RWPE2 (cell line): ENCODE data around the gene TMEM131.
"Not testable (repeated sequence)": the region's sequence is repeated elsewhere in the genome, so short reads cannot be mapped to it uniquely, and the experiment has no call there.

Experiments used
- ATAC-seq: fragments of 200-7000 bp; cut with Tn5 transposase; 3 replicates; pipeline ENCODE4 v1.9.1; 2021; ENCODE audit warnings: low read depth
- DNase-seq: peaks from one replicate; pipeline ENCODE4 v3.0.0-alpha.2; 2020; ENCODE audit warnings: low spot score
- H3K27ac ChIP-seq: fragments of 450-650 bp; 2 replicates; pipeline ENCODE4 v1.5.1; 2017; ENCODE audit warnings: mild to moderate bottlenecking; ENCODE audit not compliant: poor library complexity, severe bottlenecking
- H3K27me3 ChIP-seq: fragments of 250-450 bp; sonication (Bioruptor Pico); 2 replicates; pipeline ENCODE4 v1.5.1; 2021; ENCODE audit warnings: mild to moderate bottlenecking, moderate library complexity; ENCODE audit not compliant: insufficient read depth, poor library complexity, severe bottlenecking
- H3K36me3 ChIP-seq: fragments of 250-450 bp; sonication (Bioruptor Pico); 2 replicates; pipeline ENCODE4 v1.5.1; 2020; ENCODE audit warnings: low read depth, mild to moderate bottlenecking, moderate library complexity
- H3K4me1 ChIP-seq: fragments of 250-450 bp; sonication (Bioruptor Pico); 2 replicates; pipeline ENCODE4 v1.5.1; 2021; ENCODE audit warnings: mild to moderate bottlenecking, moderate library complexity; ENCODE audit not compliant: insufficient read depth, poor library complexity, severe bottlenecking
- H3K4me3 ChIP-seq: fragments of 250-450 bp; sonication (Bioruptor Pico); 2 replicates; pipeline ENCODE4 v1.5.1; 2021; ENCODE audit warnings: mild to moderate bottlenecking, moderate library complexity; ENCODE audit not compliant: severe bottlenecking
- H3K9me3 ChIP-seq: fragments of 250-450 bp; sonication (Bioruptor Pico); 2 replicates; pipeline ENCODE4 v1.5.1; 2021; ENCODE audit warnings: mild to moderate bottlenecking, moderate library complexity; ENCODE audit not compliant: severe bottlenecking
- TF ChIP-seq, protein P1 (sequence below): fragments of 450-650 bp; IDR thresholded peaks from one replicate; pipeline ENCODE4 v1.5.1; 2017; ENCODE audit warnings: mild to moderate bottlenecking, moderate library complexity; ENCODE audit not compliant: poor library complexity, severe bottlenecking

Gene TMEM131

DNA sequence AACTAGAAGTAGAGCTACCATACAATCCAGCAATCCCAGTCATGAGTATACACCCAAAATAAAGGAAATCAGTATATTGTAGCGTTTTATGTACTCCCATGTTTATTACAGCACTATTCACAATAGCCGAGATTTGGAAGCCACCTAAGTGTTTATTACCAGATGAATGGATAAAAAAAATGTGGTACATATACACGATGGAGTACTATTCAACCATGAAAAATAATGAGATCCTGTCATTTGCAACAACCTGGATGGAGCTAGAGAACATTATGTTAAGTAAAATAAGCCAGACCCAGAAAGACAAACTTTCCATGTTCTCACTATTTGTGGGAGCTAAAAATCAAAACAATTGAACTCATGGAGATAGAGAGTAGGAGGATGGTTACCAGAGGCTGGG is 131.9 kb downstream of the TMEM131 start:
- Histone ChIP-seq H3K27ac (no peak overlapping the region), H3K4me3 (no peak overlapping the region), H3K4me1 (peaks cover 6% of the 10 kb centered on the region), H3K36me3 (peaks cover 7% of the 10 kb centered on the region), H3K9me3 (no peaks in the 10 kb centered on the region), H3K27me3 (no peaks in the 10 kb centered on the region)
- ATAC-seq (no peak), DNase-seq (no peak)
- TF ChIP-seq, protein P1, sequence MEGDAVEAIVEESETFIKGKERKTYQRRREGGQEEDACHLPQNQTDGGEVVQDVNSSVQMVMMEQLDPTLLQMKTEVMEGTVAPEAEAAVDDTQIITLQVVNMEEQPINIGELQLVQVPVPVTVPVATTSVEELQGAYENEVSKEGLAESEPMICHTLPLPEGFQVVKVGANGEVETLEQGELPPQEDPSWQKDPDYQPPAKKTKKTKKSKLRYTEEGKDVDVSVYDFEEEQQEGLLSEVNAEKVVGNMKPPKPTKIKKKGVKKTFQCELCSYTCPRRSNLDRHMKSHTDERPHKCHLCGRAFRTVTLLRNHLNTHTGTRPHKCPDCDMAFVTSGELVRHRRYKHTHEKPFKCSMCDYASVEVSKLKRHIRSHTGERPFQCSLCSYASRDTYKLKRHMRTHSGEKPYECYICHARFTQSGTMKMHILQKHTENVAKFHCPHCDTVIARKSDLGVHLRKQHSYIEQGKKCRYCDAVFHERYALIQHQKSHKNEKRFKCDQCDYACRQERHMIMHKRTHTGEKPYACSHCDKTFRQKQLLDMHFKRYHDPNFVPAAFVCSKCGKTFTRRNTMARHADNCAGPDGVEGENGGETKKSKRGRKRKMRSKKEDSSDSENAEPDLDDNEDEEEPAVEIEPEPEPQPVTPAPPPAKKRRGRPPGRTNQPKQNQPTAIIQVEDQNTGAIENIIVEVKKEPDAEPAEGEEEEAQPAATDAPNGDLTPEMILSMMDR: no peak

DNA sequence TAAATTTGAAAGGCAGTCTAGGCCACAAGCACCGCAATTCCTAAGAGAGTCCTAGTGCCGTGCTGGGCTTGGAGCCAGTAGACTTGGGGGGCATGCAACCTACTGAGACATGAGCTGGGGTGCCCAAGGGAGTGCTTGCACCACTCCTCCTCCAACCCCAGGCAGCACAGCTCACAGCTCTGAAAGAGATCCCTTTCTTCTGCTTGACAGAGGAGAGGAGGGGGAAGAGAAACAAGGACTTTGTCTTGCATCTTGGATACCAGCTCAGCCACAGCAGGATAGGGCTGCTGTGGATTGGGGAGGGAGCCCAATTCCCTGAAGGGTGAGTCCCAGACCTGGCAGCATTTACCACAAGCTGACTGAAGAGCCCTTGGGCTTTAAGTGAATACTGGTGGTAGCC is 134.6 kb downstream of the TMEM131 start:
- Histone ChIP-seq H3K27me3 (no peaks in the 10 kb centered on the region), H3K4me3 (no peak overlapping the region), H3K9me3 (no peaks in the 10 kb centered on the region), H3K36me3 (peaks cover 15% of the 10 kb centered on the region), H3K4me1 (no peaks in the 10 kb centered on the region), H3K27ac (no peak overlapping the region)
- TF ChIP-seq, protein P1: no peak
- DNase-seq (no peak), ATAC-seq (no peak)

DNA sequence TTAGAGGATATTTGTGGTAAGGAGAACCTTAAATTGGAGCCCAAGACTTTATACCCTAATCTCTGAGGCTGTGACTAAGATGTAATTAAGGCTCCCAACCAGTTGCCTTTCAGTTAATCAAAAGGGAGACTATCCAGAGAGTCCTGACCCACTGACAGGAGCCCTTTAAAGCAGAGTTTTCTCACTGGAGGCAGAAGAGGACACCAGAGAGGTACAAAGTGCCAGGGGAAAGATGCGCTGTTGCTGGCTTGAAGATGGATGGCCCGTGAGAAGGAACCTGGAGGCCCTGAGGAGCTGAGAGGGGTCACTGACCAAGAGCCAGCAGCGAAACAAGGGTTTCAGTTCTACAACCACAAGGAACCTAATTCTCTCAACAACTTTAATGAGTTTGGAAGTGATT is 137.3 kb downstream of the TMEM131 start:
- TF ChIP-seq, protein P1: no peak
- ATAC-seq (no peak), DNase-seq (no peak)
- Histone ChIP-seq H3K27me3 (no peaks in the 10 kb centered on the region), H3K4me3 (no peak overlapping the region), H3K36me3 (peaks cover 15% of the 10 kb centered on the region), H3K9me3 (no peaks in the 10 kb centered on the region), H3K4me1 (no peaks in the 10 kb centered on the region), H3K27ac (no peak overlapping the region)

DNA sequence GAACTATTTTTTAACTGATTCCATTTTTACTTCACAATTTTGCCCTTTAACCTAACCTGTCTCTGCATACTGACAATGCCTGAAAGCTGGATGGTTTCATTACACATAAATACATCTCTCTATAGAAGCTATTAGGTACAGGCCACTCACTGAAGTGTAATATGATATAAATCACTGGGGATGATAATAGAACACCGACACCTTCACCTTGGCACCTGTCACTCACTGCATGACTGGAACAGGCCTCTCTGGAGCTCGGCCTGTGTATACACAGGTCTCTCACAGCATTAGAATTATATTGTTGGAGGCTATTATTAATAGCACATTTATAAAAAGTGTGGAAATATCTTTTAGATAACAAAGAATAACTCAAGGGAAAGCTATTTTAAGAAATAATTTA is 138.2 kb downstream of the TMEM131 start:
- Histone ChIP-seq H3K27ac (no peak overlapping the region), H3K36me3 (peaks cover 15% of the 10 kb centered on the region), H3K4me1 (no peaks in the 10 kb centered on the region), H3K9me3 (no peaks in the 10 kb centered on the region), H3K27me3 (no peaks in the 10 kb centered on the region), H3K4me3 (no peak overlapping the region)
- no peak for DNase-seq
- TF ChIP-seq, protein P1: no peak
- no peak for ATAC-seq

DNA sequence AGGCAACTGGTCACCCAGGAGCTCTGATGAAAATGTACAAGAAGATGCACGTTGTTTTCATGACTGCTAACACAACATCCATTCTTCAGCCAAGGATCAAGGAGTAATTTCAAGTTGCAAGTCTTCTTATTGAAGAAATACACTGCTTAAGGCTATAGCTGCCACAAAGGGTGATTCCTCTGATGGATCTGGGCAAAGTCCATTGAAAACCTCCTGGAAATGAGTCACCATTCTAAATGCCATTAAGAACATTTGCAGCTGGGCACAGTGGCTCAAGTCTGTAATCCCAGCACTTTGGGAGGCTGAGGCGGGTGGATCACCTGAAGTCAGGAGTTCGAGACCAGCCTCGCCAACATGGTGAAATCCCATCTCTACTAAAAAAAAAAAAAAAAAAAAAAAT is 142.7 kb downstream of the TMEM131 start:
- not testable (repeated sequence) for H3K27me3 ChIP-seq, H3K27ac ChIP-seq, DNase-seq, H3K36me3 ChIP-seq, H3K9me3 ChIP-seq, ATAC-seq, H3K4me3 ChIP-seq
- H3K4me1 ChIP-seq: peaks cover 26% of the 10 kb centered on the region
